ENCODE results near the gene CHML. TPM values are rescaled to one million over a fixed set of nuclear protein-coding genes. Genes with fewer than 3 reads are reported as not detected.

CHML gene
- total RNA-seq, 3 donors from 2014 or later, result 8.5 to 16.7 (median 9.8) TPM

DNA sequence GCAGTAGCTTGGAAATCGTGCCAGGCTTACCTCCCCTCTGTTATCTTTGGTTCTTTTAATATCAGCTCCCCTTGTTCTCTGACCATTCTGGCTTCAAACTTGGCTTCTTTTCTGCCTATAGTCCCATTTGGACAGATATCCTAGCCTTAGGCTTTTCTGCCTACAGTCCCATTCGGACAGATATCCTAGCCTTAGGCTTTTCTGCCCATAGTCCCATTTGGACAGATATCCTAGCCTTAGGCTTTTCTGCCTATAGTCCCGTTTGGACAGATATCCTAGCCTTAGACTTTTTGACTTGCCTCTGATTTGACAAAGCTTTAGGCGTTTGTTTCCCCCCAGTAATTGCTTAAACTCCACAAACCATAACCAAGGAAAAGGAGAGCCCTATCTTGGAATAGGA is 25.6 kb downstream of the CHML start:
- no peaks in the 10 kb centered on the region for H3K9me3 ChIP-seq
- peaks cover 26% of the 10 kb centered on the region for H3K4me1 ChIP-seq (ENCODE audit: low read depth)
- intact Hi-C loops (cut with DNase I, micrococcal nuclease), result loop anchor here (5.0 to 10.0 kb wide), 2 partner anchors 80 to 218 kb away; partner anchors contain the start of gene KMO (in 1 of the 2)
- TF ChIP-seq, protein P1, sequence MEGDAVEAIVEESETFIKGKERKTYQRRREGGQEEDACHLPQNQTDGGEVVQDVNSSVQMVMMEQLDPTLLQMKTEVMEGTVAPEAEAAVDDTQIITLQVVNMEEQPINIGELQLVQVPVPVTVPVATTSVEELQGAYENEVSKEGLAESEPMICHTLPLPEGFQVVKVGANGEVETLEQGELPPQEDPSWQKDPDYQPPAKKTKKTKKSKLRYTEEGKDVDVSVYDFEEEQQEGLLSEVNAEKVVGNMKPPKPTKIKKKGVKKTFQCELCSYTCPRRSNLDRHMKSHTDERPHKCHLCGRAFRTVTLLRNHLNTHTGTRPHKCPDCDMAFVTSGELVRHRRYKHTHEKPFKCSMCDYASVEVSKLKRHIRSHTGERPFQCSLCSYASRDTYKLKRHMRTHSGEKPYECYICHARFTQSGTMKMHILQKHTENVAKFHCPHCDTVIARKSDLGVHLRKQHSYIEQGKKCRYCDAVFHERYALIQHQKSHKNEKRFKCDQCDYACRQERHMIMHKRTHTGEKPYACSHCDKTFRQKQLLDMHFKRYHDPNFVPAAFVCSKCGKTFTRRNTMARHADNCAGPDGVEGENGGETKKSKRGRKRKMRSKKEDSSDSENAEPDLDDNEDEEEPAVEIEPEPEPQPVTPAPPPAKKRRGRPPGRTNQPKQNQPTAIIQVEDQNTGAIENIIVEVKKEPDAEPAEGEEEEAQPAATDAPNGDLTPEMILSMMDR (IDR thresholded peaks at IDR 0.05), result no peak
- no peak overlapping the region for H3K4me3 ChIP-seq
- no peak for ATAC-seq
- DNase-seq, result no peak
- H3K36me3 ChIP-seq (ENCODE audit: low read depth), result no peaks in the 10 kb centered on the region

DNA sequence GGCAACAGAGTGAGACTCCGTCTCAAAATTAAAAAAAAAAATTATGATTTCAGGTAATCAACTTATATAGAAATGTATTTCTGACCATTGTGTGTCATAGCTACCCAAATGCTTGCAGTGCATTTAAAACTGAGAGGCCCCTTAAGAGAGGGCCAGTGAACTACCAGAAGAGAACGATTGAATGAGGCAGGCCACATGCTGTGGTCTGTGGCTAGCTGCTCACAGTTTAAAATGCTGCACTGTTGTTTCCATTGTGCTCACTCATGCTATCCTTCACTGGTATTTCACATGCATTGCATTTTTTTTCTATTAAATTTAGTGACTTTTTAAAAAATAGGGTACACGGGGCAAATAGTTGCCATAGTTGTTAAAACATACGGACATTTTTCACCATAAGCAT is 26.0 kb downstream of the CHML start:
- Histone ChIP-seq H3K36me3 (ENCODE audit: low read depth) (no peaks in the 10 kb centered on the region), H3K9me3 (no peaks in the 10 kb centered on the region), H3K4me3 (no peak overlapping the region), H3K4me1 (ENCODE audit: low read depth) (peaks cover 25% of the 10 kb centered on the region)
- TF ChIP-seq, protein P1 (IDR thresholded peaks at IDR 0.05), result no peak
- intact Hi-C loops (cut with DNase I, micrococcal nuclease), result loop anchor here (5.0 to 10.0 kb wide), 2 partner anchors 79 to 218 kb away; partner anchors contain the start of gene KMO (in 1 of the 2)
- ATAC-seq (no peak), DNase-seq (no peak)

DNA sequence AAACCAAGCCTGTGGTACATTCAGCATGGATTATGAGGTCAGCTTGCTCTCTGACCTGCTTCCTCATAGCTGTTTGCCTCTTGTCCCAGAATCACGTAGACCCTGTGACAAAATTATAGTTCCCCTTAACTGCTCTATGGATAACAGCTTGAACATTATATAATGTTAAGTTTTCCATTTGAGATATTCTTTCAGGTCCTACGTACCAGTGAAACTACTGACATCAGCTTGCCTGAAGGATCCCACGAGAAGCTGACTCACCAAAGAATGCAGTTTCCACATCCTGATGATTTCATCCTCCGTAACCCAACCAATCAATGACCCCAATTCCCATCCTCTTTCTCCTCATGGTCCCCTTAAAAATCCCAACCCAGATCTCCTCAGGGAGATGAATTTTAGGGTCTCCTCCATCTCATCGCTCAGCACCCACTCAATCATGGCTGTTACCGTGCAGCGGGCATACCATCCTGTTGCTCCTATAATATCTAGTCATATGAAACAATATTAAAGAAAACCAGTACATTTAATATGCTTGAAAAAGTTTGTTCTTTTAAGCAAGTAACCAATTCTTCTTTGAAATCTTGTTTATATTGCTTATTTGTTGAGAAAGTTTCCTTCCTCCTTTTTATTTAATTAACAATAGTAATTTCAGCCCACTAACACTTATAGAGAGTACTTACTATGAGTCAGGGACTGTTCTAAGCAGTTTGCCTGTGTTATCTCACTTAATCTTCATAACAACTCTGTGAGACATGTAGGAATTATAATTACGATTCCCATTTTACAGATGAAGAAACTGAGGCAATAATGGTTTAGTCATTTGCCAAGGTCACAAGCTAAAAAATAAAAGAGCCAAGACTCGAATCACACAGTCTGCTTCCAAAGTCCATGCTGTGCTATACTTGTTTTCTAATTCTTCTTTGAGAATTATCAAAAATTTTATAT is 27.4 kb downstream of the CHML start:
- intact Hi-C loops (cut with DNase I, micrococcal nuclease), result loop anchor here (5.0 to 10.0 kb wide), 2 partner anchors 78 to 219 kb away; partner anchors contain the start of gene KMO (in 1 of the 2)
- Histone ChIP-seq H3K4me3 (no peak overlapping the region), H3K9me3 (no peaks in the 10 kb centered on the region), H3K36me3 (ENCODE audit: low read depth) (no peaks in the 10 kb centered on the region), H3K4me1 (ENCODE audit: low read depth) (peaks cover 22% of the 10 kb centered on the region)
- DNase-seq, result no peak
- ATAC-seq, result no peak
- TF ChIP-seq, protein P1 (IDR thresholded peaks at IDR 0.05), result no peak

DNA sequence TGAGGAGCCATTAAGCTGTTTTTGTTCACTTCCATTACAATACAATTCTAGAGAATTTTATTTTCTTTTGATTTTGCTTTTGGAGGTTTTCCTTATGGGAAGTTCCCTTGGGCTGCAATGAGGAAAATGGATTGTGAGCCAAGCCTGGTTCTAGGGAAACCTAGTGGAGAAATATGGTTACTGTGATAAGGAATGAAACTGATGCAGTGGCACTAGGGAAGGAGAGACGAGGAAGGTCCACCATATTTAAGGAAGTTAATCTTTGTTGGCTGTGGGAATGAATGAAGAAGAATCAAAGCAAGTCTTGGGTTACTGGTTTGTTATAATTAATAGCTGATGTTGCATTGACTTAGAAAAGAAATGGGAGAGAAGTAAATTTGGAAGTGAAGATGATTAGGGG is 28.4 kb downstream of the CHML start:
- ATAC-seq, result no peak
- H3K4me3 ChIP-seq, result no peak overlapping the region
- H3K36me3 ChIP-seq (ENCODE audit: low read depth), result no peaks in the 10 kb centered on the region
- H3K4me1 ChIP-seq (ENCODE audit: low read depth), result peaks cover 22% of the 10 kb centered on the region
- TF ChIP-seq, protein P1 (IDR thresholded peaks at IDR 0.05), result no peak
- DNase-seq, result no peak
- H3K9me3 ChIP-seq, result no peaks in the 10 kb centered on the region
- intact Hi-C loops (cut with DNase I, micrococcal nuclease), result loop anchor here (5.0 to 10.0 kb wide), 2 partner anchors 77 to 221 kb away; partner anchors contain the start of gene KMO (in 1 of the 2)

DNA sequence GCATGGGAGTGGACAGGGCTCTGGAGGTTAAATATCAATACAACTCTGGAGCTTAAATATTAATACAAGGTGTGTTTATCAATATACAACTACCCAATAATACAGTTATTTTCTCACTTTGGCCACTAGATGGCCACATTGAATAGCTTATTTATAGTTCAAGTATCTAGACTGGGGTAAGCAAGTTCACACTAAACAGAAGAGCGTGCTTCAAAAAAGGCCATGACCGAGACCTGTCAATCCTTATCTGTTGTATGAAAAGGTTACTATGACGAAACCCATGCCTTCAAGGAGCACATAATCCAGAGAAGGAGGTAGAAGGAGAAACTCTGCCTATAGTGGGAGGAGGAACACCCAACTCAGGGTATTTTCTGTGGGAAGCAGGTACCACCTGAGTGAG is 29.1 kb downstream of the CHML start:
- H3K36me3 ChIP-seq (ENCODE audit: low read depth), result no peaks in the 10 kb centered on the region
- ATAC-seq, result peak; percentile 69
- H3K9me3 ChIP-seq, result no peaks in the 10 kb centered on the region
- intact Hi-C loops (cut with DNase I, micrococcal nuclease), result loop anchor here (5.0 to 10.0 kb wide), 2 partner anchors 76 to 221 kb away; partner anchors contain the start of gene KMO (in 1 of the 2)
- no peak overlapping the region for H3K4me3 ChIP-seq
- H3K4me1 ChIP-seq (ENCODE audit: low read depth), result peaks cover 22% of the 10 kb centered on the region
- peak in 1 of 3 donors; percentile 29 for DNase-seq
- TF ChIP-seq, protein P1 (IDR thresholded peaks at IDR 0.05), result no peak

All from mucosa of descending colon (tissue), 3 donors.